Gastroesophageal sphincter (tissue), 3 donors: ENCODE results near the gene MACROD2.

Experiments
- POLR2AphosphoS5 ChIP-seq: sonication (generic); formaldehyde crosslinking; IDR thresholded peaks from one replicate; pipeline ENCODE4 v1.6.1; 2017; ENCODE audit warnings: antibody characterized with exemption
- TF ChIP-seq, protein P1 (sequence below), 4 experiments: fragments of 200-600 bp in 2 of 4; fragments of 450-650 bp in 2 of 4; sonication (generic) in 1 of 4; IDR thresholded peaks; one replicate each; pipeline ENCODE4 v1.5.1; 2017 to 2019; ENCODE audit warnings: antibody characterized with exemption in 4 of 4, mild to moderate bottlenecking in 2 of 4, moderate library complexity in 2 of 4

DNA sequence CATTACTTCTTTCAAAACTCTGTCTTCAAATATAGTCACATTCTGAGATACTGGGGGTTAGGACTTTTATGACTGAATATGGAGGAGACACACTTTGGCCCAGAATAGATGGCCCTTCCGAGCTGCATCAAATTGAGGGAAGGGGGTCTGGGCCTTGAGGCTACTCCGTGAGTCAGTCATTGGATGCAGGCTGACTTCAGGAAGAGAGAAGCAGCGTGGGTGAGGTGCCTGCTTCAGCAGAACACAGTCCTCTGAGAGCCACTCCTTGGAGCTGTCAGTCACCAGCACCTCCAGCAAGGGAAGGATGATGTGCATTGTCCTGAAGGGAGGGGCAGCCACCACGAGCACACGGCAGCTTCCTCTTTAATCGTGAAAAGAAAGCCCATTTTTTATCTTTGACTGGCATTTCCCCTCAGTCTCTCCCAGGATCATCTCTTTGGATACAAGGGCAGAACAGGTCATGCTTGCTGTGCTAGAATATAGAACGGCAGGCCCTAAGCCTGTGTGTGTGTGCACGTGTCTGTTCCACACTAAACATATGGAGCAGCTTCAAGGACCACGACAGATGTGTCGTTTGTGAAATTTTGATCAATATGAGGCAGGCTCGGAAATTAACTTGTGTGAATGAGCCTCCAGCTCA is 1856.4 kb downstream of the MACROD2 start:
- TF ChIP-seq, protein P1, sequence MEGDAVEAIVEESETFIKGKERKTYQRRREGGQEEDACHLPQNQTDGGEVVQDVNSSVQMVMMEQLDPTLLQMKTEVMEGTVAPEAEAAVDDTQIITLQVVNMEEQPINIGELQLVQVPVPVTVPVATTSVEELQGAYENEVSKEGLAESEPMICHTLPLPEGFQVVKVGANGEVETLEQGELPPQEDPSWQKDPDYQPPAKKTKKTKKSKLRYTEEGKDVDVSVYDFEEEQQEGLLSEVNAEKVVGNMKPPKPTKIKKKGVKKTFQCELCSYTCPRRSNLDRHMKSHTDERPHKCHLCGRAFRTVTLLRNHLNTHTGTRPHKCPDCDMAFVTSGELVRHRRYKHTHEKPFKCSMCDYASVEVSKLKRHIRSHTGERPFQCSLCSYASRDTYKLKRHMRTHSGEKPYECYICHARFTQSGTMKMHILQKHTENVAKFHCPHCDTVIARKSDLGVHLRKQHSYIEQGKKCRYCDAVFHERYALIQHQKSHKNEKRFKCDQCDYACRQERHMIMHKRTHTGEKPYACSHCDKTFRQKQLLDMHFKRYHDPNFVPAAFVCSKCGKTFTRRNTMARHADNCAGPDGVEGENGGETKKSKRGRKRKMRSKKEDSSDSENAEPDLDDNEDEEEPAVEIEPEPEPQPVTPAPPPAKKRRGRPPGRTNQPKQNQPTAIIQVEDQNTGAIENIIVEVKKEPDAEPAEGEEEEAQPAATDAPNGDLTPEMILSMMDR (IDR thresholded peaks at IDR 0.05) = no peak
- TF ChIP-seq POLR2AphosphoS5 = no peak
